SK-N-SH (cell line): Measurements from ENCODE around the gene THBD. TPM values are rescaled to one million over a fixed set of nuclear protein-coding genes. Genes with fewer than 3 reads are reported as not detected.

Source experiments
- CTCF ChIA-PET: fragments of 300-600, 350-600 bp; formaldehyde crosslinking; extraction: SDS; loops from one replicate; lab custom pipeline; 2021; lab: Yijun Ruan, JAX
- POLR2A ChIA-PET: fragments of 350-600 bp; sonication (Branson Sonifier 250); formaldehyde crosslinking; extraction: SDS; loops from one replicate; lab custom pipeline; 2020; ENCODE audit warnings: antibody characterized with exemption, inconsistent platforms; lab: Yijun Ruan, JAX
- DNase-seq: peaks from one replicate; pipeline ENCODE4 v3.0.0; 2012
- H2AFZ ChIP-seq: fragments of 200-600 bp; sonication (generic); 2 replicates; pipeline ENCODE4 v1.8.1; 2016; ENCODE audit warnings: antibody characterized with exemption, mild to moderate bottlenecking, low read depth
- H3F3A ChIP-seq: fragments of 200-600 bp; sonication (generic); replicated peaks from 2 replicates; pipeline ENCODE3; 2016; ENCODE audit warnings: antibody characterized with exemption, mild to moderate bottlenecking; ENCODE audit not compliant: insufficient read depth
- H3K27ac ChIP-seq, 2 experiments: fragments of 200-500 bp in 1 of 2; fragments of 200-600 bp in 1 of 2; sonication (Bioruptor generic) in 1 of 2; sonication (generic), shearing (Covaris generic) in 1 of 2; 2 replicates each; pipeline versions ENCODE4 v1.5.1 to v1.6.1; 2014 to 2016; ENCODE audit warnings: low read depth in 2 of 2, inconsistent platforms in 1 of 2, low read length in 1 of 2, mild to moderate bottlenecking in 1 of 2, mixed read lengths in 1 of 2
- H3K27me3 ChIP-seq: fragments of 200-600 bp; sonication (generic), shearing (Covaris generic); 2 replicates; pipeline ENCODE4 v1.6.1; 2016; ENCODE audit warnings: mixed run types; ENCODE audit not compliant: insufficient read depth
- H3K36me3 ChIP-seq, 2 experiments: fragments of 200-500 bp in 1 of 2; fragments of 200-600 bp in 1 of 2; sonication (Bioruptor generic) in 1 of 2; sonication (generic) in 1 of 2; replicated peaks in 1 of 2; 2 replicates each; pipeline versions ENCODE3 to v1.5.1; 2014 to 2016; ENCODE audit warnings: low read length in 1 of 2, mild to moderate bottlenecking in 1 of 2; ENCODE audit not compliant: insufficient read depth in 2 of 2, control insufficient read depth in 1 of 2
- H3K4me1 ChIP-seq, 2 experiments: fragments of 200-500 bp in 1 of 2; fragments of 200-600 bp in 1 of 2; sonication (Bioruptor generic) in 1 of 2; sonication (generic), shearing (Covaris generic) in 1 of 2; 2 replicates each; pipeline versions ENCODE4 v1.5.1 to v1.6.1; 2014 to 2016; ENCODE audit warnings: low read depth in 1 of 2, low read length in 1 of 2, mixed run types in 1 of 2; ENCODE audit not compliant: insufficient read depth in 2 of 2, control insufficient read depth in 1 of 2
- H3K4me2 ChIP-seq: fragments of 200-600 bp; sonication (generic), shearing (Covaris generic); 2 replicates; pipeline ENCODE4 v1.6.1; 2017; ENCODE audit warnings: mixed run types
- H3K4me3 ChIP-seq, 2 experiments: fragments of 200-500 bp in 1 of 2; fragments of 200-600 bp in 1 of 2; sonication (Bioruptor generic) in 1 of 2; sonication (generic), shearing (Covaris generic) in 1 of 2; 2 replicates each; pipeline versions ENCODE4 v1.5.1 to v1.8.1; 2014 to 2016; ENCODE audit warnings: low read depth in 2 of 2, inconsistent platforms in 1 of 2, low read length in 1 of 2, mild to moderate bottlenecking in 1 of 2, mixed read lengths in 1 of 2, moderate library complexity in 1 of 2
- H3K79me2 ChIP-seq: fragments of 200-600 bp; sonication (generic); 2 replicates; pipeline ENCODE4 v1.8.1; 2017; ENCODE audit warnings: mild to moderate bottlenecking; ENCODE audit not compliant: insufficient read depth
- H3K9ac ChIP-seq: fragments of 200-600 bp; sonication (generic); 2 replicates; pipeline ENCODE4 v1.6.1; 2017; ENCODE audit warnings: mixed run types
- H3K9me2 ChIP-seq: fragments of 200-600 bp; sonication (generic); 2 replicates; pipeline ENCODE4 v1.6.1; 2017; ENCODE audit warnings: mixed run types
- H3K9me3 ChIP-seq: fragments of 200-600 bp; sonication (generic); 2 replicates; pipeline ENCODE4 v1.6.1; 2017; ENCODE audit warnings: mixed run types, mild to moderate bottlenecking, moderate library complexity
- H4K20me1 ChIP-seq: fragments of 200-600 bp; sonication (generic); 2 replicates; pipeline ENCODE4 v1.6.1; 2017; ENCODE audit warnings: mild to moderate bottlenecking, mixed run types; ENCODE audit not compliant: insufficient read depth
- CHD2 ChIP-seq: fragments of 150-350 bp; IDR thresholded peaks from 2 replicates; pipeline ENCODE4 v1.6.1; 2018; ENCODE audit warnings: low read length; ENCODE audit not compliant: partially characterized antibody
- CTCF ChIP-seq: fragments of 200-600 bp; sonication (generic); IDR thresholded peaks from 2 replicates; pipeline ENCODE4 v1.6.1; 2017; ENCODE audit warnings: antibody characterized with exemption, mild to moderate bottlenecking, moderate library complexity
- EZH2phosphoT487 ChIP-seq: fragments of 200-600 bp; sonication (generic); IDR thresholded peaks from 2 replicates; pipeline ENCODE4 v1.6.1; 2017; ENCODE audit warnings: low read depth, mixed run types, mild to moderate bottlenecking, antibody characterized with exemption, moderate library complexity, borderline replicate concordance
- JUND ChIP-seq: IDR thresholded peaks from 2 replicates; pipeline ENCODE4 v1.4.0; 2012
- MEF2A ChIP-seq: IDR thresholded peaks from 2 replicates; pipeline ENCODE4 v1.4.0; 2012; ENCODE audit warnings: low read depth, borderline replicate concordance
- POLR2AphosphoS5 ChIP-seq: IDR thresholded peaks from 2 replicates; pipeline ENCODE4 v1.6.1; 2012; ENCODE audit warnings: low read depth, low read length
- RAD21 ChIP-seq: IDR thresholded peaks from 2 replicates; pipeline ENCODE4 v1.6.1; 2012; ENCODE audit warnings: mild to moderate bottlenecking, low read length
- RCOR1 ChIP-seq: fragments of 150-350 bp; IDR thresholded peaks from 2 replicates; pipeline ENCODE4 v1.6.1; 2017; ENCODE audit warnings: antibody characterized with exemption, low read length
- RXRA ChIP-seq: IDR thresholded peaks from 2 replicates; pipeline ENCODE4 v1.4.0; 2012; ENCODE audit warnings: low read depth, mild to moderate bottlenecking, borderline replicate concordance
- SMC3 ChIP-seq: IDR thresholded peaks from 2 replicates; pipeline ENCODE4 v1.6.1; 2012; ENCODE audit warnings: low read depth, low read length, improper control_type of control experiment
- TEAD4 ChIP-seq: IDR thresholded peaks from 2 replicates; pipeline ENCODE4 v1.4.0; 2012; ENCODE audit warnings: mild to moderate bottlenecking, borderline replicate concordance; ENCODE audit not compliant: insufficient read depth
- ZBTB33 ChIP-seq: IDR thresholded peaks from 2 replicates; pipeline ENCODE4 v1.4.0; 2012; ENCODE audit warnings: low read depth, borderline replicate concordance
- WGBS: methylation state at CpG from one replicate; pipeline ENCODE4 v1.1.6; 2017; ENCODE audit warnings: low lambda C conversion rate; 5-methylcytosine and 5-hydroxymethylcytosine counted together
- polyA plus RNA-seq, 3 experiments: library from polyadenylated mRNA; depleted of rRNA; stranded (reverse); fragments of >200 nt; gene quantifications; 2 replicates each; pipeline ENCODE4 v1.2.3, GENCODE V29; 2012
- TF ChIP-seq, protein P1 (sequence below): IDR thresholded peaks from 2 replicates; pipeline ENCODE4 v1.6.1; 2012; ENCODE audit warnings: mild to moderate bottlenecking, low read depth, low read length, moderate library complexity
- TF ChIP-seq, protein P2 (sequence below): fragments of 150-350 bp; IDR thresholded peaks from 2 replicates; pipeline ENCODE4 v1.6.1; 2017; ENCODE audit warnings: antibody characterized with exemption, low read length, low read depth, borderline replicate concordance
- TF ChIP-seq, protein P3 (sequence below): IDR thresholded peaks from 2 replicates; pipeline ENCODE4 v1.4.0; 2012; ENCODE audit warnings: low read depth

Gene THBD
- polyA plus RNA-seq, 1 of the 3 experiments (the other 2 are of a cell fraction) = 0.33 TPM

GRCh38 chr20:23052904-23053303 is 3.4 kb upstream of the THBD start:
- ChIA-PET POLR2A (no interaction called here), CTCF (interaction anchor here (1.8 kb wide), 1 partner anchor 288 kb away, joined by 4 read pairs; no protein-coding TSS in a partner anchor)
- H3K4me1 ChIP-seq = no peaks in the 10 kb centered on the region
- DNase-seq = no peak
- no peaks in the 10 kb centered on the region for H3K79me2 ChIP-seq
- H3K9me3 ChIP-seq = no peaks in the 10 kb centered on the region
- TF ChIP-seq TEAD4 (no peak), CHD2 (no peak), JUND (no peak), MEF2A (no peak), POLR2AphosphoS5 (no peak)
- TF ChIP-seq, protein P1, sequence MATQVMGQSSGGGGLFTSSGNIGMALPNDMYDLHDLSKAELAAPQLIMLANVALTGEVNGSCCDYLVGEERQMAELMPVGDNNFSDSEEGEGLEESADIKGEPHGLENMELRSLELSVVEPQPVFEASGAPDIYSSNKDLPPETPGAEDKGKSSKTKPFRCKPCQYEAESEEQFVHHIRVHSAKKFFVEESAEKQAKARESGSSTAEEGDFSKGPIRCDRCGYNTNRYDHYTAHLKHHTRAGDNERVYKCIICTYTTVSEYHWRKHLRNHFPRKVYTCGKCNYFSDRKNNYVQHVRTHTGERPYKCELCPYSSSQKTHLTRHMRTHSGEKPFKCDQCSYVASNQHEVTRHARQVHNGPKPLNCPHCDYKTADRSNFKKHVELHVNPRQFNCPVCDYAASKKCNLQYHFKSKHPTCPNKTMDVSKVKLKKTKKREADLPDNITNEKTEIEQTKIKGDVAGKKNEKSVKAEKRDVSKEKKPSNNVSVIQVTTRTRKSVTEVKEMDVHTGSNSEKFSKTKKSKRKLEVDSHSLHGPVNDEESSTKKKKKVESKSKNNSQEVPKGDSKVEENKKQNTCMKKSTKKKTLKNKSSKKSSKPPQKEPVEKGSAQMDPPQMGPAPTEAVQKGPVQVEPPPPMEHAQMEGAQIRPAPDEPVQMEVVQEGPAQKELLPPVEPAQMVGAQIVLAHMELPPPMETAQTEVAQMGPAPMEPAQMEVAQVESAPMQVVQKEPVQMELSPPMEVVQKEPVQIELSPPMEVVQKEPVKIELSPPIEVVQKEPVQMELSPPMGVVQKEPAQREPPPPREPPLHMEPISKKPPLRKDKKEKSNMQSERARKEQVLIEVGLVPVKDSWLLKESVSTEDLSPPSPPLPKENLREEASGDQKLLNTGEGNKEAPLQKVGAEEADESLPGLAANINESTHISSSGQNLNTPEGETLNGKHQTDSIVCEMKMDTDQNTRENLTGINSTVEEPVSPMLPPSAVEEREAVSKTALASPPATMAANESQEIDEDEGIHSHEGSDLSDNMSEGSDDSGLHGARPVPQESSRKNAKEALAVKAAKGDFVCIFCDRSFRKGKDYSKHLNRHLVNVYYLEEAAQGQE = no peak
- 60% methylated on average over 5 of the region's 5 CpGs for WGBS
- no peak overlapping the region for H3K9ac ChIP-seq
- no peaks in the 10 kb centered on the region for H4K20me1 ChIP-seq
- no peaks in the 10 kb centered on the region for H3K9me2 ChIP-seq
- H3K4me3 ChIP-seq = no peak overlapping the region
- no peaks in the 10 kb centered on the region for H3F3A ChIP-seq
- no peak overlapping the region for H2AFZ ChIP-seq
- peaks cover 73% of the 10 kb centered on the region for H3K27me3 ChIP-seq
- H3K36me3 ChIP-seq = no peaks in the 10 kb centered on the region
- no peak overlapping the region for H3K4me2 ChIP-seq
- no peak overlapping the region for H3K27ac ChIP-seq

DNA sequence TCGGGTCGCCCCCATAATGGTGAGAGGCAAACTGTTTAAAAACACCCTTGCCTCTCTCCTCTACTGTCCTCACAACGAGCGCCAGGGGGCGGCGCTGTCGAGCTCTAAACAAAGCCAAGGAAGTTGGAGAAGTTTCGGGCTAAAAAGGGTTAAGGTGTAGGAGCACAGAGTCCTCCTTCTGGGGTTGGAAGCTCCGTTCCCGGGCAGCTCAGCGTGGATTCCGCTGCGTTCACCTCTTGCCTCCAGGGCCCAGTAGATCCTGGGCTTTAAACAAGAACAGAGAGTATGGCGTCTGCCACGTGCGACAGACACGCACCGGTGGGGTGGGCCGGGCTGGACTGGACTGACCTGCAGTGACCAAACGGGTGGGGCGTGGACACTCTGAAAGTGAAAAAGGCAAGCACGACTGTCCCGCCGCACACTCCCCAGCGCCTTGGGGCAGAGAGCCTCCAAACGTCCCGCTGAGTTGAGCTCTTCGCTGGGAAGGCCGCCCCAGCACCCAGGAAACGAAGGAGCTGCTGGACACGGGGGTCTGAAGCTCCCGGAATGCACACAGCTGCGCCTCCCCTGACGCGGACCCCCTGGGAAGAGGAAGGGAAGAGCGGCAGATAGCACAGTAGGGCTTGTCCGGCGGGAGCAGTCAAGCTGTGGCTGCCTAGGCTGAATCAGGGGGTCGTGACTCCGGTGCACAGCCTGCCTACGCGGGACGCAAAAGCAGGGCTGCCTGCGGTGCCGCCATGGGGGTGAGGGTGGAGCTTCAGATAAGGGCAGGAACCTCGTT is 1.6 kb upstream of the THBD start:
- no peaks in the 10 kb centered on the region for H3F3A ChIP-seq
- H3K27ac ChIP-seq = no peak overlapping the region
- DNase-seq = no peak
- CTCF ChIA-PET = no interaction called here
- H3K9me2 ChIP-seq = no peaks in the 10 kb centered on the region
- peaks cover 84% of the 10 kb centered on the region for H3K27me3 ChIP-seq
- no peaks in the 10 kb centered on the region for H3K4me1 ChIP-seq
- H3K4me2 ChIP-seq = peak overlapping the region; percentile 64
- TF ChIP-seq, protein P2, sequence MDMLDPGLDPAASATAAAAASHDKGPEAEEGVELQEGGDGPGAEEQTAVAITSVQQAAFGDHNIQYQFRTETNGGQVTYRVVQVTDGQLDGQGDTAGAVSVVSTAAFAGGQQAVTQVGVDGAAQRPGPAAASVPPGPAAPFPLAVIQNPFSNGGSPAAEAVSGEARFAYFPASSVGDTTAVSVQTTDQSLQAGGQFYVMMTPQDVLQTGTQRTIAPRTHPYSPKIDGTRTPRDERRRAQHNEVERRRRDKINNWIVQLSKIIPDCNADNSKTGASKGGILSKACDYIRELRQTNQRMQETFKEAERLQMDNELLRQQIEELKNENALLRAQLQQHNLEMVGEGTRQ = no peak
- TF ChIP-seq, protein P3, sequence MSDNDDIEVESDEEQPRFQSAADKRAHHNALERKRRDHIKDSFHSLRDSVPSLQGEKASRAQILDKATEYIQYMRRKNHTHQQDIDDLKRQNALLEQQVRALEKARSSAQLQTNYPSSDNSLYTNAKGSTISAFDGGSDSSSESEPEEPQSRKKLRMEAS = peak; percentile 21; the same call in 1 of the 2 replicates
- TF ChIP-seq RXRA (no peak), ZBTB33 (no peak), EZH2phosphoT487 (no peak), SMC3 (peak; percentile 47), RAD21 (peak; percentile 39), RCOR1 (no peak), CTCF (peak; percentile 72)
- TF ChIP-seq, all 33 proteins: peak for 4
- no peaks in the 10 kb centered on the region for H3K79me2 ChIP-seq
- WGBS = 19% methylated on average over 33 of the region's 46 CpGs
- peak overlapping the region; percentile 14 to 48; a peak in 3 of 4 replicates for H3K4me3 ChIP-seq
- peak overlapping the region; percentile 42; the same call in 1 of the 2 replicates for H2AFZ ChIP-seq
- POLR2A ChIA-PET = no interaction called here
- no peaks in the 10 kb centered on the region for H3K9me3 ChIP-seq
- H4K20me1 ChIP-seq = no peaks in the 10 kb centered on the region
- H3K9ac ChIP-seq = no peak overlapping the region
- H3K36me3 ChIP-seq = no peaks in the 10 kb centered on the region
